ENCODE data around the gene CHD9. TPM values are rescaled to one million over a fixed set of nuclear protein-coding genes. Genes with fewer than 3 reads are reported as not detected.
"Not testable (repeated sequence)": the region's sequence is repeated elsewhere in the genome, so short reads cannot be mapped to it uniquely, and the experiment has no call there.

The CHD9 gene
- total RNA-seq, 1 donor, result 55.6 TPM

- peaks cover 72% of the 10 kb centered on the region for H3K4me1 ChIP-seq (ENCODE audit: insufficient read depth, low read length)
- H3K4me3 ChIP-seq (ENCODE audit: low read length), result no peak overlapping the region
- no peaks in the 10 kb centered on the region for H3K27me3 ChIP-seq (ENCODE audit: insufficient read depth, low read length)
- H3K9me3 ChIP-seq (ENCODE audit: low read depth, low read length), result no peaks in the 10 kb centered on the region
Measured at GRCh38 chr16:53058882-53059281, 4.1 kb downstream of the CHD9 start.

- Histone ChIP-seq H3K27me3 (ENCODE audit: insufficient read depth, low read length) (no peaks in the 10 kb centered on the region), H3K4me3 (ENCODE audit: low read length) (no peak overlapping the region), H3K4me1 (ENCODE audit: insufficient read depth, low read length) (peaks cover 73% of the 10 kb centered on the region), H3K9me3 (ENCODE audit: low read depth, low read length) (no peaks in the 10 kb centered on the region)
Measured at GRCh38 chr16:53059672-53060071, 4.9 kb downstream of the CHD9 start.

GRCh38 chr16:53061256-53061655 lies 6.5 kb downstream of the CHD9 start:
- H3K4me1 ChIP-seq (ENCODE audit: insufficient read depth, low read length), result peaks cover 72% of the 10 kb centered on the region
- H3K9me3 ChIP-seq (ENCODE audit: low read depth, low read length), result no peaks in the 10 kb centered on the region
- H3K27me3 ChIP-seq (ENCODE audit: insufficient read depth, low read length), result no peaks in the 10 kb centered on the region
- H3K4me3 ChIP-seq (ENCODE audit: low read length), result no peak overlapping the region

GRCh38 chr16:53061701-53062159 lies 6.9 kb downstream of the CHD9 start:
- no peaks in the 10 kb centered on the region for H3K27me3 ChIP-seq (ENCODE audit: insufficient read depth, low read length)
- no peaks in the 10 kb centered on the region for H3K9me3 ChIP-seq (ENCODE audit: low read depth, low read length)
- H3K4me1 ChIP-seq (ENCODE audit: insufficient read depth, low read length), result peaks cover 67% of the 10 kb centered on the region
- H3K4me3 ChIP-seq (ENCODE audit: low read length), result no peak overlapping the region

- no peaks in the 10 kb centered on the region for H3K27me3 ChIP-seq (ENCODE audit: insufficient read depth, low read length)
- H3K4me1 ChIP-seq (ENCODE audit: insufficient read depth, low read length), result peaks cover 69% of the 10 kb centered on the region
- H3K4me3 ChIP-seq (ENCODE audit: low read length), result no peak overlapping the region
- no peaks in the 10 kb centered on the region for H3K9me3 ChIP-seq (ENCODE audit: low read depth, low read length)
Measured at GRCh38 chr16:53064081-53064578, 9.3 kb downstream of the CHD9 start.

GRCh38 chr16:53065461-53066061 lies 10.8 kb downstream of the CHD9 start:
- Histone ChIP-seq H3K4me3 (ENCODE audit: low read length) (no peak overlapping the region), H3K4me1 (ENCODE audit: insufficient read depth, low read length) (peaks cover 75% of the 10 kb centered on the region), H3K9me3 (ENCODE audit: low read depth, low read length) (no peaks in the 10 kb centered on the region), H3K27me3 (ENCODE audit: insufficient read depth, low read length) (no peaks in the 10 kb centered on the region)

GRCh38 chr16:53067675-53068074 lies 12.9 kb downstream of the CHD9 start:
- Histone ChIP-seq H3K9me3 (ENCODE audit: low read depth, low read length) (no peaks in the 10 kb centered on the region), H3K4me1 (ENCODE audit: insufficient read depth, low read length) (peaks cover 67% of the 10 kb centered on the region), H3K27me3 (ENCODE audit: insufficient read depth, low read length) (no peaks in the 10 kb centered on the region), H3K4me3 (ENCODE audit: low read length) (no peak overlapping the region)

- H3K4me1 ChIP-seq (ENCODE audit: insufficient read depth, low read length), result peaks cover 64% of the 10 kb centered on the region
- no peak overlapping the region for H3K4me3 ChIP-seq (ENCODE audit: low read length)
Measured at GRCh38 chr16:53068423-53068833, 13.6 kb downstream of the CHD9 start.

GRCh38 chr16:53069772-53070171 lies 15.0 kb downstream of the CHD9 start:
- Histone ChIP-seq H3K4me3 (ENCODE audit: low read length) (no peak overlapping the region), H3K27me3 (ENCODE audit: insufficient read depth, low read length) (no peaks in the 10 kb centered on the region), H3K9me3 (ENCODE audit: low read depth, low read length) (no peaks in the 10 kb centered on the region), H3K4me1 (ENCODE audit: insufficient read depth, low read length) (peaks cover 52% of the 10 kb centered on the region)

More at GRCh38 chr16:53068423-53068833, 13.6 kb downstream of the CHD9 start:
- no peaks in the 10 kb centered on the region for H3K9me3 ChIP-seq (ENCODE audit: low read depth, low read length)
- no peaks in the 10 kb centered on the region for H3K27me3 ChIP-seq (ENCODE audit: insufficient read depth, low read length)

- Histone ChIP-seq H3K27me3 (ENCODE audit: insufficient read depth, low read length) (no peaks in the 10 kb centered on the region), H3K4me1 (ENCODE audit: insufficient read depth, low read length) (peaks cover 40% of the 10 kb centered on the region), H3K4me3 (ENCODE audit: low read length) (no peak overlapping the region), H3K9me3 (ENCODE audit: low read depth, low read length) (no peaks in the 10 kb centered on the region)
Measured at GRCh38 chr16:53071748-53072301, 17.0 kb downstream of the CHD9 start.

- Histone ChIP-seq H3K4me3 (ENCODE audit: low read length) (no peak overlapping the region), H3K27me3 (ENCODE audit: insufficient read depth, low read length) (no peaks in the 10 kb centered on the region), H3K4me1 (ENCODE audit: insufficient read depth, low read length) (peaks cover 34% of the 10 kb centered on the region), H3K9me3 (ENCODE audit: low read depth, low read length) (no peaks in the 10 kb centered on the region)
Measured at GRCh38 chr16:53073022-53073421, 18.2 kb downstream of the CHD9 start.

GRCh38 chr16:53074296-53074695 lies 19.5 kb downstream of the CHD9 start:
- not testable (repeated sequence) for H3K4me3 ChIP-seq (ENCODE audit: low read length); H3K27me3 ChIP-seq (ENCODE audit: insufficient read depth, low read length); H3K9me3 ChIP-seq (ENCODE audit: low read depth, low read length)
- peaks cover 21% of the 10 kb centered on the region for H3K4me1 ChIP-seq (ENCODE audit: insufficient read depth, low read length)

GRCh38 chr16:53075461-53075860 lies 20.7 kb downstream of the CHD9 start:
- H3K4me1 ChIP-seq (ENCODE audit: insufficient read depth, low read length), result peaks cover 14% of the 10 kb centered on the region
- not testable (repeated sequence) for H3K9me3 ChIP-seq (ENCODE audit: low read depth, low read length); H3K4me3 ChIP-seq (ENCODE audit: low read length); H3K27me3 ChIP-seq (ENCODE audit: insufficient read depth, low read length)

GRCh38 chr16:53078247-53078646 lies 23.5 kb downstream of the CHD9 start:
- Histone ChIP-seq H3K4me1 (ENCODE audit: insufficient read depth, low read length) (no peaks in the 10 kb centered on the region), H3K27me3 (ENCODE audit: insufficient read depth, low read length) (no peaks in the 10 kb centered on the region), H3K4me3 (ENCODE audit: low read length) (no peak overlapping the region), H3K9me3 (ENCODE audit: low read depth, low read length) (no peaks in the 10 kb centered on the region)

GRCh38 chr16:53078765-53079485 lies 24.1 kb downstream of the CHD9 start:
- no peak overlapping the region for H3K4me3 ChIP-seq (ENCODE audit: low read length)
- no peaks in the 10 kb centered on the region for H3K4me1 ChIP-seq (ENCODE audit: insufficient read depth, low read length)
- no peaks in the 10 kb centered on the region for H3K27me3 ChIP-seq (ENCODE audit: insufficient read depth, low read length)
- H3K9me3 ChIP-seq (ENCODE audit: low read depth, low read length), result no peaks in the 10 kb centered on the region

All from mononuclear cell (primary cell).